ENCODE results near the gene HMCN1.

DNA sequence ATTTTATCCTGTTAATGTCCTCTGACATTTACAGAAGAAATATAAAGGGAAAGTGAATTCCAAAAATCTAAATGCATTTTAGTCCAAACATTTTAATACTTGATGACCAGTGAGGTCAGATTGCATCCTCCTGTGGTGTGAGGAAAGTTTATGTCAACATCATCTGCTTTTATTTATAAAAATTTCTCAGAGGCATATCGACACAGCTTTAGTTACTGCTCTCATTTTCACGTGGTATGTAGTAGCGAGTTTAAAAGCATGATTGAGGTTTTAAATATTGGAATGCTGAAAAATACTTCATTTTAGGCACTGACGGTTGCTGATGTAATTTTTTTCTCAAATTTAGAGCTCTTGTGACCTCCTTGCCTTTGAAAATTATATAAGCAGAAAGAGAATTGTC is 234.8 kb downstream of the HMCN1 start:
- TF ChIP-seq, protein P1, sequence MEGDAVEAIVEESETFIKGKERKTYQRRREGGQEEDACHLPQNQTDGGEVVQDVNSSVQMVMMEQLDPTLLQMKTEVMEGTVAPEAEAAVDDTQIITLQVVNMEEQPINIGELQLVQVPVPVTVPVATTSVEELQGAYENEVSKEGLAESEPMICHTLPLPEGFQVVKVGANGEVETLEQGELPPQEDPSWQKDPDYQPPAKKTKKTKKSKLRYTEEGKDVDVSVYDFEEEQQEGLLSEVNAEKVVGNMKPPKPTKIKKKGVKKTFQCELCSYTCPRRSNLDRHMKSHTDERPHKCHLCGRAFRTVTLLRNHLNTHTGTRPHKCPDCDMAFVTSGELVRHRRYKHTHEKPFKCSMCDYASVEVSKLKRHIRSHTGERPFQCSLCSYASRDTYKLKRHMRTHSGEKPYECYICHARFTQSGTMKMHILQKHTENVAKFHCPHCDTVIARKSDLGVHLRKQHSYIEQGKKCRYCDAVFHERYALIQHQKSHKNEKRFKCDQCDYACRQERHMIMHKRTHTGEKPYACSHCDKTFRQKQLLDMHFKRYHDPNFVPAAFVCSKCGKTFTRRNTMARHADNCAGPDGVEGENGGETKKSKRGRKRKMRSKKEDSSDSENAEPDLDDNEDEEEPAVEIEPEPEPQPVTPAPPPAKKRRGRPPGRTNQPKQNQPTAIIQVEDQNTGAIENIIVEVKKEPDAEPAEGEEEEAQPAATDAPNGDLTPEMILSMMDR (IDR thresholded peaks at IDR 0.05), result no peak
- no peak for TF ChIP-seq POLR2A (IDR thresholded peaks at IDR 0.05)
- TF ChIP-seq EP300 (IDR thresholded peaks at IDR 0.05), result no peak
